Endothelial cell (in vitro differentiated cells): ENCODE data around the gene ZNF576. TPM values are rescaled to one million over a fixed set of nuclear protein-coding genes. Genes with fewer than 3 reads are reported as not detected.

Experiments
- DNase-seq: peaks from one replicate; pipeline ENCODE4 v3.0.0; 2021; ENCODE audit warnings: low spot score
- H3K27ac Mint-ChIP-seq: one replicate; pipeline ENCODE4 v1.8.0; 2021; ENCODE audit warnings: mixed read lengths, inconsistent platforms; ENCODE audit not compliant: unreplicated experiment
- H3K27me3 Mint-ChIP-seq: one replicate; pipeline ENCODE4 v1.8.0; 2021; ENCODE audit warnings: mild to moderate bottlenecking, moderate library complexity, mixed read lengths, inconsistent platforms; ENCODE audit not compliant: unreplicated experiment
- H3K36me3 Mint-ChIP-seq: one replicate; pipeline ENCODE4 v1.8.0; 2021; ENCODE audit warnings: mild to moderate bottlenecking, low read depth, mixed read lengths, inconsistent platforms; ENCODE audit not compliant: unreplicated experiment
- H3K4me1 Mint-ChIP-seq: one replicate; pipeline ENCODE4 v1.8.0; 2021; ENCODE audit warnings: mild to moderate bottlenecking, mixed read lengths, inconsistent platforms; ENCODE audit not compliant: unreplicated experiment
- H3K4me3 Mint-ChIP-seq: one replicate; pipeline ENCODE4 v1.8.0; 2021; ENCODE audit warnings: mild to moderate bottlenecking, mixed read lengths, inconsistent platforms; ENCODE audit not compliant: unreplicated experiment
- H3K9me3 Mint-ChIP-seq: one replicate; pipeline ENCODE4 v1.8.0; 2021; ENCODE audit warnings: mixed read lengths, inconsistent platforms; ENCODE audit not compliant: unreplicated experiment
- total RNA-seq: library from RNA; stranded (reverse); fragmentation: NEBNext Ultra II Directional; extraction: Animal tissue kit (Norgen Biotek cat#: 25700); gene quantifications from one replicate; pipeline ENCODE4 v1.2.1, GENCODE V29; 2021; ENCODE audit not compliant: unreplicated experiment
- TF ChIP-seq, protein P1 (sequence below): fragments of 200-600 bp; sonication (generic); IDR thresholded peaks from one replicate; pipeline ENCODE4 v1.5.0; 2021; ENCODE audit warnings: antibody characterized with exemption; ENCODE audit not compliant: unreplicated experiment

ZNF576 gene
- total RNA-seq, 1 donor from 2014 or later, result 10.7 TPM

GRCh38 chr19:43561139-43561970, 35.0 kb upstream of the ZNF576 start:
- Mint-ChIP-seq H3K4me1 (no peaks in the 10 kb centered on the region), H3K9me3 (no peaks in the 10 kb centered on the region), H3K27ac (peak overlapping the region; percentile 39), H3K27me3 (peaks cover 9% of the 10 kb centered on the region), H3K4me3 (peak overlapping the region; percentile 29), H3K36me3 (peaks cover 26% of the 10 kb centered on the region)
- DNase-seq, result no peak
- TF ChIP-seq, protein P1, sequence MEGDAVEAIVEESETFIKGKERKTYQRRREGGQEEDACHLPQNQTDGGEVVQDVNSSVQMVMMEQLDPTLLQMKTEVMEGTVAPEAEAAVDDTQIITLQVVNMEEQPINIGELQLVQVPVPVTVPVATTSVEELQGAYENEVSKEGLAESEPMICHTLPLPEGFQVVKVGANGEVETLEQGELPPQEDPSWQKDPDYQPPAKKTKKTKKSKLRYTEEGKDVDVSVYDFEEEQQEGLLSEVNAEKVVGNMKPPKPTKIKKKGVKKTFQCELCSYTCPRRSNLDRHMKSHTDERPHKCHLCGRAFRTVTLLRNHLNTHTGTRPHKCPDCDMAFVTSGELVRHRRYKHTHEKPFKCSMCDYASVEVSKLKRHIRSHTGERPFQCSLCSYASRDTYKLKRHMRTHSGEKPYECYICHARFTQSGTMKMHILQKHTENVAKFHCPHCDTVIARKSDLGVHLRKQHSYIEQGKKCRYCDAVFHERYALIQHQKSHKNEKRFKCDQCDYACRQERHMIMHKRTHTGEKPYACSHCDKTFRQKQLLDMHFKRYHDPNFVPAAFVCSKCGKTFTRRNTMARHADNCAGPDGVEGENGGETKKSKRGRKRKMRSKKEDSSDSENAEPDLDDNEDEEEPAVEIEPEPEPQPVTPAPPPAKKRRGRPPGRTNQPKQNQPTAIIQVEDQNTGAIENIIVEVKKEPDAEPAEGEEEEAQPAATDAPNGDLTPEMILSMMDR, result no peak

DNA sequence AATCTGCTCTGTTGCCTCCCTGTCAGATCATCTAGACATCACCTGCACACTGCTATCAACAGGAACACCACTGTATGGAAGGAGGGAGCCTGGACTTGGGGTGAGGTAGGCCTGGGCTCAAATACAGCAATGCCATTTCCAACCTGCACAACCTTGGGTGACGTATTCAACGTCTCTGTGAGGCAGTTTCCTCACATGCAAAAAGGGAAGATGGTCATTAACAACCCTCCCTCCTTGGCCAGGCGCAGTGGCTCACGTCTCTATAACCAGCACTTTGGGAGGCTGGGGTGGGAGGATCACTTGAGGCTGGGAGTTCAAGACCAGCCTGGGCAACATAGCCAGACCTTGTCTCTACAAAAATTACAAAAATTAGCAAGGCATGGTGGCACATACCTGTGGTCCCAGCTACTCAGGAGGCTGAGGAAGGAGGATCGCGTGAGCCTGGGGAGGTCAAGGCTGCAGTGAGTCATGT, 34.1 kb upstream of the ZNF576 start:
- Mint-ChIP-seq H3K9me3 (no peaks in the 10 kb centered on the region), H3K36me3 (peaks cover 26% of the 10 kb centered on the region), H3K27me3 (peaks cover 9% of the 10 kb centered on the region), H3K4me1 (no peaks in the 10 kb centered on the region), H3K4me3 (no peak overlapping the region), H3K27ac (peak overlapping the region; percentile 70)
- TF ChIP-seq, protein P1, result no peak
- DNase-seq, result no peak

- H3K36me3 Mint-ChIP-seq, result peaks cover 26% of the 10 kb centered on the region
- no peaks in the 10 kb centered on the region for H3K4me1 Mint-ChIP-seq
- TF ChIP-seq, protein P1, result no peak
- H3K9me3 Mint-ChIP-seq, result no peaks in the 10 kb centered on the region
- no peak overlapping the region for H3K27ac Mint-ChIP-seq
- no peak overlapping the region for H3K4me3 Mint-ChIP-seq
- peaks cover 9% of the 10 kb centered on the region for H3K27me3 Mint-ChIP-seq
- no peak for DNase-seq
Observed at GRCh38 chr19:43562698-43563241, 33.6 kb upstream of the ZNF576 start.

DNA sequence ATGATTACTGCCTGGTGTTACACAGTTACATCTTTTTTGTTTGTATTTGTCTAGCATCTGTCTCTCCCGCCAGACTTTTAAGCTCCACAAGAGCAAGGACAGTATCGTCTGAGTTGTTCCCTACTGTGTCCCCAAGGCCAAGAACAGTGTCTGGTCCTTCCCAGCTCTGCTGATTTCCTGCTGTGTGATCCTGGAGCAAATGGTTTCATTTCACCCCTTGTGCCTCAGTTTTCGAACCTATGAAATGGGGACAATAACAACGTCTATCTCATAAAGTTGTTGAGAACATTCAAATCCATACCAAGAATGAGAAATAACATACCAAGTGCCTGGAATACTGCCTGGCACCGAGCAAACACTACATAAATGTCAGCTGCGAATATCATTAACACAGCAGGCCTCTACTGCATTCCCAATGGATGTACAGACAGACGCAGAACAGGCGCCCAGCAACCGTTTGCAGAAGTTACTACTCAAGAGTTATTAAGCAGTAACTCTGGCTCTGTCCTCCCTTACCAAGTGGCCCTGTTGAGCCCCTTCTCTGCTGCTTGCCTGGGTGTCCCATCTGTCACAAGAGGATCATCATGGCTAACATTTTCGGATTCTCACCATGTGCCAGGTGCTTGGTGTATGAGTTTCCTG, 32.5 kb upstream of the ZNF576 start:
- Mint-ChIP-seq H3K27me3 (peaks cover 9% of the 10 kb centered on the region), H3K9me3 (no peaks in the 10 kb centered on the region), H3K4me1 (no peaks in the 10 kb centered on the region), H3K27ac (no peak overlapping the region), H3K4me3 (peak overlapping the region; percentile 2), H3K36me3 (peaks cover 26% of the 10 kb centered on the region)
- DNase-seq, result no peak
- TF ChIP-seq, protein P1, result no peak
